ENCODE results near the gene BICC1.

DNA sequence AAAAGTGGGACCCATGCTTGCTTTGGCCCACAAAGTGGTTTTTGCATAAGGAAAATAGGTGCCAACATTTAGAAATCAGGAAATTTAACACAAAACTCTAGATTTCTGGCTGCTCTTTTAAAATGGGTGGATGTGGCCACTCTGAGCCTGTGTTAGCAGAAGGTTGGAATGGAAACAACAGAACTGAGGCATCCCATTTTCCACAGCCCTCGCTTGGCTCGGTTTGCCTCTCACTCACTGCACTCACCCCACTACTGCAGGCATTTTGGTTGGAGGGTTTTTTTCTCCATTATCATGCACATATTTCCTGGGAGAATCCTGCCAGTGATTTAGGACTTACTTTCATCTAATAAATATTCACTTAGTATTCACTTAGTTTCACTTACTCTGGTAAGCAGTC is 178.9 kb downstream of the BICC1 start:
- TF ChIP-seq, protein P1, sequence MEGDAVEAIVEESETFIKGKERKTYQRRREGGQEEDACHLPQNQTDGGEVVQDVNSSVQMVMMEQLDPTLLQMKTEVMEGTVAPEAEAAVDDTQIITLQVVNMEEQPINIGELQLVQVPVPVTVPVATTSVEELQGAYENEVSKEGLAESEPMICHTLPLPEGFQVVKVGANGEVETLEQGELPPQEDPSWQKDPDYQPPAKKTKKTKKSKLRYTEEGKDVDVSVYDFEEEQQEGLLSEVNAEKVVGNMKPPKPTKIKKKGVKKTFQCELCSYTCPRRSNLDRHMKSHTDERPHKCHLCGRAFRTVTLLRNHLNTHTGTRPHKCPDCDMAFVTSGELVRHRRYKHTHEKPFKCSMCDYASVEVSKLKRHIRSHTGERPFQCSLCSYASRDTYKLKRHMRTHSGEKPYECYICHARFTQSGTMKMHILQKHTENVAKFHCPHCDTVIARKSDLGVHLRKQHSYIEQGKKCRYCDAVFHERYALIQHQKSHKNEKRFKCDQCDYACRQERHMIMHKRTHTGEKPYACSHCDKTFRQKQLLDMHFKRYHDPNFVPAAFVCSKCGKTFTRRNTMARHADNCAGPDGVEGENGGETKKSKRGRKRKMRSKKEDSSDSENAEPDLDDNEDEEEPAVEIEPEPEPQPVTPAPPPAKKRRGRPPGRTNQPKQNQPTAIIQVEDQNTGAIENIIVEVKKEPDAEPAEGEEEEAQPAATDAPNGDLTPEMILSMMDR (IDR thresholded peaks at IDR 0.05; ENCODE audit: low read length): no peak
- TF ChIP-seq EZH2 (IDR thresholded peaks at IDR 0.05; ENCODE audit: borderline replicate concordance, low read length): no peak

Data from OCI-LY1 (cell line).